Activated T-cell treated with anti-CD3 and anti-CD28 coated beads, Interleukin-2, amount 50 U/mL, for 72 hours (primary cell): ENCODE measurements around the gene GPC5. TPM values are rescaled to one million over a fixed set of nuclear protein-coding genes. Genes with fewer than 3 reads are reported as not detected.
"Not testable (repeated sequence)": the region's sequence is repeated elsewhere in the genome, so short reads cannot be mapped to it uniquely, and the experiment has no call there.

Experiments used
- ATAC-seq, 2 donors: fragments of 150-1000 bp; cut with Tn5 transposase; replicated peaks in 1 of 2; 2 replicates each; pipeline ENCODE4 v1.10.0; 2021; ENCODE audit warnings: moderate library complexity in 2 of 2, mild to moderate bottlenecking in 1 of 2
- DNase-seq, 2 donors: peaks; one replicate each; pipeline ENCODE4 v3.0.0; 2021 to 2022; ENCODE audit warnings: mixed read lengths in 1 of 2
- H3K27ac Mint-ChIP-seq: one replicate; pipeline ENCODE4 v1.8.0; 2022; ENCODE audit warnings: mild to moderate bottlenecking, moderate library complexity, mixed read lengths
- H3K27me3 Mint-ChIP-seq: one replicate; pipeline ENCODE4 v1.8.0; 2022; ENCODE audit warnings: low read depth, mixed read lengths
- H3K36me3 Mint-ChIP-seq, 2 donors: one replicate each; pipeline ENCODE4 v1.8.0; 2022; ENCODE audit warnings: mixed read lengths in 2 of 2, mild to moderate bottlenecking in 1 of 2; ENCODE audit not compliant: insufficient read depth in 2 of 2
- H3K4me1 Mint-ChIP-seq: one replicate; pipeline ENCODE4 v1.8.0; 2022; ENCODE audit warnings: low read depth, mixed read lengths
- H3K4me3 Mint-ChIP-seq, 2 donors: one replicate each; pipeline ENCODE4 v1.8.0; 2022; ENCODE audit warnings: mild to moderate bottlenecking in 2 of 2, mixed read lengths in 2 of 2, moderate library complexity in 2 of 2
- H3K9me3 Mint-ChIP-seq, 2 donors: one replicate each; pipeline ENCODE4 v1.8.0; 2022; ENCODE audit warnings: mixed read lengths in 2 of 2
- total RNA-seq, 2 donors: library from RNA; stranded (reverse); gene quantifications; one replicate each; pipeline ENCODE4 v1.2.3, GENCODE V29; 2022

Gene GPC5
- total RNA-seq, 2 donors from 2014 or later = 0.14 TPM; not detected in 1

DNA sequence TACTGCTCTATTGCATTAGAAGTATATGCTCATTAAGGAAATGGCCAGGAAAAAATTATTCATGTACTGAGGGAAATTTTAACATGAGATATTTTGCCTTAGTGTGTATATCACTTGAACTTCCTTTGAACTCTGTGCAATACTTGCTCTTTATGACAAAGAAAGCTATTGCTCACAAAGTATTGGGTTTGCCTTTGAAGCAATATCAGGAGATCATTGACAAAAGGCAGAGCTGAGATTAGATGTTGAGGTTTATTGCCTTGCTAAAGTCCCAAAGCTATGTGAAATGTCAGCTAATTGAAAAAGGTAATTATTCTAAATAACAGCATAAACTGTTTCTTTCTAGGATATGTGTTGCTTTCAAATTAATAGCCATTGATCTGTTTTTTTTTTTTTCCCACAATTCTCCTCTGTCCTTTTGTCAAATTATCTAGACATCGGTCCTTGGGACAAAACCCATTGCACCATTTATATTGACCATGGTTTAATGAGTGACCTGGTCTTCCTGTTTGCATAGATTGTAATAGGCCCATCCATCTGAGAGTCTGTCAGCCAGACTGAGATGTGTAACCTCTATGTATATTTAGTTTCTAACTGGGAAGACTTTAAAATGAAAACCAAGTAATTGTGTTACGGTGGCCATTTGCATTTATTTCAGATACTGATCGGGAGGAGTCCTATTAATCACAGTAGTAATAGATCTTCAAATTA is 1075.5 kb downstream of the GPC5 start:
- Mint-ChIP-seq H3K9me3 (peaks cover 3% of the 10 kb centered on the region in 2 donors), H3K36me3 (peaks cover 0 to 1% of the 10 kb centered on the region in 2 donors), H3K4me3 (no peak overlapping the region), H3K27ac (no peak overlapping the region), H3K27me3 (no peaks in the 10 kb centered on the region), H3K4me1 (no peaks in the 10 kb centered on the region)
- ATAC-seq (no peak), DNase-seq (no peak)

DNA sequence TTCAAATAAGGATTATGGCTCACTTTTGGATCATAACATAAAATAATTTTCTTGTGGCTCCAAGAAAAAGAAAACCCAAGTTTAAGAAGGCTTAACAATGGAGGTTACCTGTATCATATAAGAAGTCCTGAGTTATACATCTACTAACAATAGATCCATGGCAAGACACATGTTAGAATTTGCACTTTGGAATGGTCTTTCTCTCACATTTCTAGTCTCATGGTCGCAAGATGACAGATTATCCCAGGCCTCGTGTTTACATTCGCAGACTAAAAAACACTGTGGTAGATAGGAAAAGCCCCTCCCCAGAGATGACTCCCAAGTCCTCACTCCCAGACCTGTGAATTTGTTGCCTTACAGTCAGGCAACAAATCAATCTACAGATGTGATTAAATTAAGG is 1082.0 kb downstream of the GPC5 start:
- Mint-ChIP-seq H3K27ac (no peak overlapping the region), H3K27me3 (no peaks in the 10 kb centered on the region), H3K4me3 (no peak overlapping the region), H3K36me3 (peaks cover 0 to 1% of the 10 kb centered on the region in 2 donors), H3K9me3 (peaks cover 0 to 5% of the 10 kb centered on the region in 2 donors), H3K4me1 (no peaks in the 10 kb centered on the region)
- ATAC-seq (no peak), DNase-seq (no peak)

DNA sequence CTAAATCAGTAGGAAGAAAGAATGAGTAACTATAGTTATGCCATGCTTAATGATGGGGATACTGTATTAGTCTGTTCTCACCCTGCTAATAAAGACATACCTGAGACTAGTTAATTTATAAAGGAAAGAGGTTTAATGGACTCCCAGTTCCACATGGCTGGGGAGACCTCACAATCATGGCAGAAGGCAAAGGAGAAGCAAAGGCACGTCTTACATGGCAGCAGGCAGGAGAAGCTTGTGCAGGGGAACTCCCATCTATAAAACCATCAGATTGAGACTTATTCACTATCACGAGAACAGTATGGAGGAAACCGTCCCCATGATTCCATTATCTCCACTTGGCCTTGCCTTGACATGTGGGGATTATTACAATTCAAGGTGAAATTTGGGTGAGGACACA is 1084.4 kb downstream of the GPC5 start:
- H3K4me1 Mint-ChIP-seq, H3K9me3 Mint-ChIP-seq, DNase-seq, H3K27ac Mint-ChIP-seq, H3K27me3 Mint-ChIP-seq, H3K36me3 Mint-ChIP-seq, H3K4me3 Mint-ChIP-seq, ATAC-seq: not testable (repeated sequence)

DNA sequence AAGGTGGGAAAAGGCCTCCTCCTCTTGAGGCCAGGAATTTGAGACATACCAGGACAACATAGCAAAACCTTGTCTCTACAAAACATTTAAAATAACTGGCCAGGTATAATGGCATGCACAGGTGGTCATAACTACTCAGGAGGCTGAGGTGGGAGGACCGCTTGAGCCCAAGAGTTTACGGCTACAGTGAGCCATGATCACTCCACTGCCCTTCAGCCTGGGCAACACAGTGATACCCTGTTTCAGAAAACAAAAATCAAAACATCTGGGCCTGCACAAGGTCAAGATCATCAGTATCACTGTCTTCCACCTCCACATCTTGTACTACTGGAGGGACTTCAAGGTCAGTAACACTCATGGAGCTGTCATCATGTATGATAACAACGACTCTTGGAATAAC is 1085.5 kb downstream of the GPC5 start:
- no peaks in the 10 kb centered on the region for H3K36me3 Mint-ChIP-seq

DNA sequence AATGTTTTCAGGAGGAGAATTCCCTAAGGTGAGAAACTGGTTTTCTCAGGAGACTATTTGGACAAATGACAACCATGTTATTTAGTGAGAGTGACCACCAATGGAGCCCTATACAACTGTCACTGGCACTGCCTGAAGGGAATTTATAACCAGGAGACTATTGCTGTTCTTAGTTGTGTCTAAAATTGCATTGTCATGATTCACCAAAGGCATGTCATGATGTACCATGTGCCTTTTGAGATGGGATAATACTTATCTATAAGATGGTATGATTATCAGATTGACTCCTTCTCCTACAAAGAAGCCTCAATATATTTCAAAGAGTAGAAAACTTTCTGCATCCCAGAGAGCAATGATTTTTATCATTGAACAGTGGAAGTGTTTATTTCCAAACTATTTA is 1088.8 kb downstream of the GPC5 start:
- ATAC-seq = no peak
- Mint-ChIP-seq H3K4me1 (no peaks in the 10 kb centered on the region), H3K4me3 (no peak overlapping the region), H3K36me3 (no peaks in the 10 kb centered on the region), H3K27me3 (no peaks in the 10 kb centered on the region), H3K9me3 (peaks cover 2 to 3% of the 10 kb centered on the region in 2 donors), H3K27ac (no peak overlapping the region)
- no peak for DNase-seq

More for the DNA sequence above, 1085.5 kb downstream of the GPC5 start:
- no peak for ATAC-seq
- Mint-ChIP-seq H3K27me3 (no peaks in the 10 kb centered on the region), H3K27ac (no peak overlapping the region), H3K4me1 (no peaks in the 10 kb centered on the region), H3K9me3 (peaks cover 0 to 5% of the 10 kb centered on the region in 2 donors), H3K4me3 (no peak overlapping the region)
- no peak for DNase-seq

DNA sequence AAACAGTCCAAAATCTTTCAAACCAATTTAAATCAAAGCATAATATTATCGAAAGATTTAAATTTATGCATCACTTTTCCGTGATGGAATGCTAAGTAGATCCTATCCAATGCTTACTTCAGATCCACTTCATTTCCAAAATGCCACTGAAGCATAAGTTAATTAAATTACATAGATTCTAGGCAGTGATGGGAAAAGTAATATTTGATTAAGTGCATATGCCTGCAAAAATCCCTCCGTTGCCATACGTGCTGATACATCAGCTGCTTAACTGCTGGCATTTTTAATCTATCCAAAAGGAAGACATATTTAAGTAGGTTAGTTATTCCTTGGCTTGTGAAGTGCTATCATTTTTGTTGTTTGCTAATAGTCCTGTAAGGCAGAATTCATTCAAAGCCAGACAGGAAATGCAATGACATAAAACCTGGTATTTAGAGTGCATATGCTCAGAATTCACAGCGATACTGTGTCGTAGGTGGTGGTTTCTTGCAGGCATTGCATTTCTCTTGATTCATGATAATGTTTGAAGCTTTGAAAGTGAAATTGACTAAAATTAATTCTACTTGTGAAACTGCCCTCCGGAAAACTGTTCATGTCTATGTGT is 1089.9 kb downstream of the GPC5 start:
- H3K4me3 Mint-ChIP-seq = no peak overlapping the region
- no peaks in the 10 kb centered on the region for H3K36me3 Mint-ChIP-seq
- no peaks in the 10 kb centered on the region for H3K27me3 Mint-ChIP-seq
- no peaks in the 10 kb centered on the region for H3K4me1 Mint-ChIP-seq
- no peak overlapping the region for H3K27ac Mint-ChIP-seq
- H3K9me3 Mint-ChIP-seq = peaks cover 2 to 3% of the 10 kb centered on the region in 2 donors
- ATAC-seq (no peak), DNase-seq (no peak)

DNA sequence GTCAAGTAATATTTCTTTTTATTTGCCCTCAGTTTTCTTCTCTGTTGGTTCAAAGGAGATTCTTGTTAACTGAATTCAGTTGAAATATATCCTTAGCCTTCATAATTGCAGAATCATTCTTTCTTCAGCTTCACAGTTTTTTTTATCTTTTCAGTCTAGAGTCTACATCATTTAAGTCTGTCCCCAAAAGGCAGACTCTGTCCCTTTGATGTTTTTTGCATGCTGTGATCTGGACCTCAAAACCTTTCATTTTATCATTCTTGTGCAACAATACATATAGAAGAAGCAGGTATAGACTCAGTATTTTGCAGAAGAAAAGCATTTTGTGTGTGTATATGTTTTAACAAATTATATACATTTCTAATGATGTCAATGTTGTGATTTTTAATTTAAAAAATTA is 1093.4 kb downstream of the GPC5 start:
- no peak overlapping the region for H3K4me3 Mint-ChIP-seq
- ATAC-seq = no peak
- no peaks in the 10 kb centered on the region for H3K4me1 Mint-ChIP-seq
- H3K27me3 Mint-ChIP-seq = no peaks in the 10 kb centered on the region
- no peak for DNase-seq
- no peaks in the 10 kb centered on the region for H3K36me3 Mint-ChIP-seq
- no peak overlapping the region for H3K27ac Mint-ChIP-seq
- peaks cover 3 to 4% of the 10 kb centered on the region in 2 donors for H3K9me3 Mint-ChIP-seq

DNA sequence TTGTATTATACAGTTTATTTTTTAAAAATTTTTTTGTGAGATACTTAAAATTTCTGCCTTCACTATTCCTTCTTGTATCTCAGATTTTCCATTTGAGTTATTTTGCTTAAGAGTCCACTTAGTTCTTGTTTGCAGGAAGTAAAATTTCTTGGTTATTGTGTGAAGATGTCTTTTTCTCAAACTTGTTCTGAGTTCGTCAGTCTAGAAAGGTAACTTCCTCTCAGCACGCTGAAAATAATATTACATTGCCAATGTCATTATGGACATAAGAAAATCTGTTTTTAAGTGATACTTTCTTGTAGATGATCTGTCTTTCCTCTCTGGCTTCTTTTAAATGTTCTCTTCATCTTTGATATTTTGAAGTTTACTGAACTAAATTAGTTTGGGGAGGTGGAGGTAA is 1096.5 kb downstream of the GPC5 start:
- H3K27me3 Mint-ChIP-seq = no peaks in the 10 kb centered on the region
- H3K4me3 Mint-ChIP-seq = no peak overlapping the region
- H3K9me3 Mint-ChIP-seq = peaks cover 2 to 4% of the 10 kb centered on the region in 2 donors
- H3K36me3 Mint-ChIP-seq = no peaks in the 10 kb centered on the region
- H3K27ac Mint-ChIP-seq = no peak overlapping the region
- DNase-seq (no peak), ATAC-seq (no peak)
- no peaks in the 10 kb centered on the region for H3K4me1 Mint-ChIP-seq

DNA sequence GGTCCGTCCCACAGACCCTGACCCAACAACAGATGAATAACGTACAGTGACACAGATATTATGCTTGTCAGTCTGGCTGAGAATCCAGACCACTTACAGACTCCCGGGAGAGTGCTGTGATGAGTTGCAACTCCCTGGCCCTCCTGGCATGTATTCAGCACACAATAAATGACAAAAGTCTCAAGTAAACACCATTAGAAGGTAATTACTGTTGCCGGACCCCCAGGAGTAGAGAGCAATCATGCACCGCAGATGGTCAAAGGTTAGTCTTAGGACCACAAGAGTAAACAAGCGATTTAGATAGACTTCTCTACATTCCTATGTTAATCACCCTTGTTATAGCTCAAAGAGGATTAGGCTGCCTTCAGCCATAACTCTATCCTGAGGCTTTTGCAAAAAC is 1101.8 kb downstream of the GPC5 start:
- Mint-ChIP-seq H3K9me3 (peaks cover 3 to 6% of the 10 kb centered on the region in 2 donors), H3K4me1 (no peaks in the 10 kb centered on the region), H3K36me3 (no peaks in the 10 kb centered on the region), H3K4me3 (no peak overlapping the region), H3K27ac (no peak overlapping the region), H3K27me3 (no peaks in the 10 kb centered on the region)
- DNase-seq = no peak
- ATAC-seq = no peak

DNA sequence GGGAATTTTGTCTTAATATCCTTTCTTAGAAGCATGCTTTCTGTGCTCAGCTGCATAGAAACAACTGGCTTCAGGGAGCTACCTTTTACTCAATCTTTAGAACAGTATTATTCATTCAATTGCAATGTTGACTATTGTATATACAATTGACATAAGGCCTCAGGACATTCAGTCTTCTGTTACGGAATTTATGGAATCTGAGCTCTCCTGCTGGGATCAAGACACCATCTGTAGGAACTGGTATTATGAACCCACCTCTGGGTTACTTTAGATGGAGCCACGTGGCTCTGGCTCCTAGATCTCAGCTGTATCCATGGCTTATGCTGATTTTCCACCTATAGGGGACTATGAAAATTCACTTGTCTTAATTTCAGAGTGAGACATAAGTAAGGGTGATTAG is 1112.0 kb downstream of the GPC5 start:
- no peaks in the 10 kb centered on the region for H3K27me3 Mint-ChIP-seq
- no peak for DNase-seq
- H3K9me3 Mint-ChIP-seq = peaks cover 2% of the 10 kb centered on the region in 2 donors

DNA sequence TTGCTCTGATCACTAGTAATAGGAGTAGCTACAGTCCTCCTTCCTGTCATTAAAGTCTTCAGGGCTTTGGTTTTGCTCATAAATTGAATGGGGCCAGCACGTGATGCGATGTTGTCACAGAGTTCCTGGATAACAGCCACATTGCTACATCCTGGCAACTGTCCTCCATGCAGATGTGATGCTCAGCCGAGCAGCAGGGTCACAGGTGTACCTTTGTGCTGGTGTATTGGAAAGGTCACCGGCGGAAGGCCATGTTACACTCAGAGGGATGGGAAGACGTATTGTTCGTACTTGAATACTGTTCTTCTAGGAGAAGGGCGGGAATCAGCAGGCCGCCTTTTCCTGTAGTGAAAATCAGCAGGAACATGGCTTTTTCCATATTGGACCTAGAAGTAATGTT is 1114.4 kb downstream of the GPC5 start:
- H3K27ac Mint-ChIP-seq = no peak overlapping the region
- no peak for ATAC-seq
- H3K27me3 Mint-ChIP-seq = no peaks in the 10 kb centered on the region
- peaks cover 0 to 2% of the 10 kb centered on the region in 2 donors for H3K36me3 Mint-ChIP-seq
- no peak for DNase-seq
- H3K4me1 Mint-ChIP-seq = no peaks in the 10 kb centered on the region
- H3K4me3 Mint-ChIP-seq = no peak overlapping the region
- H3K9me3 Mint-ChIP-seq = peaks cover 2 to 3% of the 10 kb centered on the region in 2 donors

More for the DNA sequence above, 1112.0 kb downstream of the GPC5 start:
- H3K27ac Mint-ChIP-seq = no peak overlapping the region
- no peaks in the 10 kb centered on the region for H3K4me1 Mint-ChIP-seq
- no peak overlapping the region for H3K4me3 Mint-ChIP-seq
- no peak for ATAC-seq
- H3K36me3 Mint-ChIP-seq = peaks cover 0 to 2% of the 10 kb centered on the region in 2 donors

DNA sequence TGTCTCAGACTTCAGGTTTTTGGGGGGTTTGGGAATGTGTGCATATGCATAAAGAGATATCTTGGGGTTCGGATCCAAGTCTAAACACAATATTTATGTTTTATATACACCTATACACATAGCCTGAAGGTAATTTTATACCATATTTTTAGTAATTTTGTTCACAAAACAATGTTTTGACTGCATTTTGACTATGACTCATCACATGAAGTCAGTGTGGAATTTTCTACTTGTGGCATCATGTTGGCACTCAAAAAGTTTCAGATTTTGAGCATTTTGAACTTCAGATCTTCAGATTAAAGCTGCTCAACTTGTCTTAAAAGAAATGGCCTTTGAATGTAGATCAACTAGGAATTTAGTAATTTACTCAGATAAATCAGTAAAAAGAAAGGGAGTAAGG is 1115.3 kb downstream of the GPC5 start:
- no peaks in the 10 kb centered on the region for H3K4me1 Mint-ChIP-seq
- peaks cover 0 to 2% of the 10 kb centered on the region in 2 donors for H3K36me3 Mint-ChIP-seq
- no peak overlapping the region for H3K4me3 Mint-ChIP-seq
- no peaks in the 10 kb centered on the region for H3K27me3 Mint-ChIP-seq
- peaks cover 3 to 6% of the 10 kb centered on the region in 2 donors for H3K9me3 Mint-ChIP-seq
- ATAC-seq (no peak), DNase-seq (no peak)
- no peak overlapping the region for H3K27ac Mint-ChIP-seq

DNA sequence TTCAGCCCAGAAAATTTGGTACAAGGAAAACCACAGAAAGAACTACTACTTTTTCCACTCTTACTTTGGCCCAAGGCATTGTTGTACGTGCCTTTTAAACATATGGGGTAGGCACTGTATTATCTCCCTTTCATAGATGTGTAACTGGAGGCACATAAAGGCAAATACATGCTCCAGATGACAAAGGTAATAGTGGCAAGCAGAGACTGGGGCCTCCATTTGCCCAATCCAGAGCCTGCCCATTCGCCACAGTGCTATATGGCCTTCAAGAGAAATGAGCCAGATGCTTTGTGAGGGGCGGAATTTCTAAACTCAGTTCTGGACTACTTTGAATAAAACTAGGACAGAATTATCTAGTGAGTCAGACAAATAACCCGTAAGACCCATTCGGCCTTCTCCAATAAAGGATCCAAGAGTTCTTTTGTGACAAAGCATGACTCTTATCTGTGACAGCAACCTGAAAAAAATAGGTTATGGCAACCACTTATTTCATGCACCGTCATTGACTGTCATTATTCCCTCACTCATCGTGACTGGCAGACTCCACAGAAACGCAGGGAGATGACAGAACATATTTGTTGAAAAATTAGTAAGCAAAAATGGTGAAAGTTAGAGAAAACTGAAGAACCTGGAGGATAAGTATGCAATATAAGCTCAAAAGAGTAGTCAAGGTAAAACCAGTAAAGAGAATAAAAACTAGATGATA is 1116.2 kb downstream of the GPC5 start:
- H3K27me3 Mint-ChIP-seq = no peaks in the 10 kb centered on the region
- ATAC-seq = no peak
- no peaks in the 10 kb centered on the region for H3K4me1 Mint-ChIP-seq
- no peak for DNase-seq
- H3K36me3 Mint-ChIP-seq = no peaks in the 10 kb centered on the region
- peaks cover 3 to 6% of the 10 kb centered on the region in 2 donors for H3K9me3 Mint-ChIP-seq
- no peak overlapping the region for H3K27ac Mint-ChIP-seq
- H3K4me3 Mint-ChIP-seq = no peak overlapping the region
